HEK293 (cell line): ENCODE measurements around the gene KCNJ9.

Experiments used
- MZF1 ChIP-seq: fragments of 450-650 bp; formaldehyde crosslinking; IDR thresholded peaks from 2 replicates; pipeline ENCODE4 v1.5.1; 2017; ENCODE audit warnings: missing biosample characterization, missing genetic modification characterization, borderline replicate concordance
- SP2 ChIP-seq: fragments of 450-650 bp; formaldehyde crosslinking; IDR thresholded peaks from 2 replicates; pipeline ENCODE4 v1.5.1; 2016; ENCODE audit warnings: missing biosample characterization, missing genetic modification characterization
- TCF7L2 ChIP-seq: IDR thresholded peaks from 2 replicates; pipeline ENCODE4 v1.6.1; 2011; ENCODE audit warnings: low read depth, mild to moderate bottlenecking, inconsistent platforms, low read length, moderate library complexity, borderline replicate concordance
- TRIM28 ChIP-seq: IDR thresholded peaks from 2 replicates; pipeline ENCODE4 v1.6.1; 2011; ENCODE audit warnings: low read length, control low read depth, borderline replicate concordance
- YY1 ChIP-seq: fragments of 450-650 bp; formaldehyde crosslinking; IDR thresholded peaks from 2 replicates; pipeline ENCODE4 v1.5.1; 2018; ENCODE audit warnings: missing biosample characterization, missing genetic modification characterization
- ZFP37 ChIP-seq: fragments of 450-650 bp; formaldehyde crosslinking; IDR thresholded peaks from 2 replicates; pipeline ENCODE4 v1.5.1; 2016; ENCODE audit warnings: missing biosample characterization, missing genetic modification characterization
- ZNF114 ChIP-seq: fragments of 450-650 bp; formaldehyde crosslinking; IDR thresholded peaks from 2 replicates; pipeline ENCODE4 v1.5.0; 2017; ENCODE audit warnings: missing biosample characterization, missing genetic modification characterization
- ZNF138 ChIP-seq: fragments of 450-650 bp; formaldehyde crosslinking; IDR thresholded peaks from 2 replicates; pipeline ENCODE4 v1.5.1; 2016; ENCODE audit warnings: missing biosample characterization, missing genetic modification characterization, borderline replicate concordance
- ZNF221 ChIP-seq: fragments of 450-650 bp; formaldehyde crosslinking; IDR thresholded peaks from 2 replicates; pipeline ENCODE4 v1.5.1; 2017; ENCODE audit warnings: missing biosample characterization, missing genetic modification characterization, borderline replicate concordance
- ZNF558 ChIP-seq: fragments of 450-650 bp; formaldehyde crosslinking; IDR thresholded peaks from 2 replicates; pipeline ENCODE4 v1.5.1; 2016; ENCODE audit warnings: missing biosample characterization, missing genetic modification characterization
- ZNF639 ChIP-seq: fragments of 450-650 bp; formaldehyde crosslinking; IDR thresholded peaks from 2 replicates; pipeline ENCODE4 v1.5.1; 2016; ENCODE audit warnings: missing biosample characterization, missing genetic modification characterization
- ZNF837 ChIP-seq: fragments of 450-650 bp; formaldehyde crosslinking; IDR thresholded peaks from 2 replicates; pipeline ENCODE4 v1.5.1; 2016; ENCODE audit warnings: missing biosample characterization, missing genetic modification characterization
- TF ChIP-seq, protein P1 (sequence below): fragments of 450-650 bp; formaldehyde crosslinking; IDR thresholded peaks from 2 replicates; pipeline ENCODE4 v1.5.1; 2016; ENCODE audit warnings: missing biosample characterization, missing genetic modification characterization
- TF ChIP-seq, protein P2 (sequence below): fragments of 450-650 bp; formaldehyde crosslinking; IDR thresholded peaks from 2 replicates; pipeline ENCODE4 v1.5.1; 2016; ENCODE audit warnings: missing biosample characterization, missing genetic modification characterization

GRCh38 chr1:160096274-160097116, 15.2 kb downstream of the KCNJ9 start:
- TF ChIP-seq, protein P1, sequence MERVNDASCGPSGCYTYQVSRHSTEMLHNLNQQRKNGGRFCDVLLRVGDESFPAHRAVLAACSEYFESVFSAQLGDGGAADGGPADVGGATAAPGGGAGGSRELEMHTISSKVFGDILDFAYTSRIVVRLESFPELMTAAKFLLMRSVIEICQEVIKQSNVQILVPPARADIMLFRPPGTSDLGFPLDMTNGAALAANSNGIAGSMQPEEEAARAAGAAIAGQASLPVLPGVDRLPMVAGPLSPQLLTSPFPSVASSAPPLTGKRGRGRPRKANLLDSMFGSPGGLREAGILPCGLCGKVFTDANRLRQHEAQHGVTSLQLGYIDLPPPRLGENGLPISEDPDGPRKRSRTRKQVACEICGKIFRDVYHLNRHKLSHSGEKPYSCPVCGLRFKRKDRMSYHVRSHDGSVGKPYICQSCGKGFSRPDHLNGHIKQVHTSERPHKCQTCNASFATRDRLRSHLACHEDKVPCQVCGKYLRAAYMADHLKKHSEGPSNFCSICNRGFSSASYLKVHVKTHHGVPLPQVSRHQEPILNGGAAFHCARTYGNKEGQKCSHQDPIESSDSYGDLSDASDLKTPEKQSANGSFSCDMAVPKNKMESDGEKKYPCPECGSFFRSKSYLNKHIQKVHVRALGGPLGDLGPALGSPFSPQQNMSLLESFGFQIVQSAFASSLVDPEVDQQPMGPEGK, result no peak
- TF ChIP-seq, protein P2, sequence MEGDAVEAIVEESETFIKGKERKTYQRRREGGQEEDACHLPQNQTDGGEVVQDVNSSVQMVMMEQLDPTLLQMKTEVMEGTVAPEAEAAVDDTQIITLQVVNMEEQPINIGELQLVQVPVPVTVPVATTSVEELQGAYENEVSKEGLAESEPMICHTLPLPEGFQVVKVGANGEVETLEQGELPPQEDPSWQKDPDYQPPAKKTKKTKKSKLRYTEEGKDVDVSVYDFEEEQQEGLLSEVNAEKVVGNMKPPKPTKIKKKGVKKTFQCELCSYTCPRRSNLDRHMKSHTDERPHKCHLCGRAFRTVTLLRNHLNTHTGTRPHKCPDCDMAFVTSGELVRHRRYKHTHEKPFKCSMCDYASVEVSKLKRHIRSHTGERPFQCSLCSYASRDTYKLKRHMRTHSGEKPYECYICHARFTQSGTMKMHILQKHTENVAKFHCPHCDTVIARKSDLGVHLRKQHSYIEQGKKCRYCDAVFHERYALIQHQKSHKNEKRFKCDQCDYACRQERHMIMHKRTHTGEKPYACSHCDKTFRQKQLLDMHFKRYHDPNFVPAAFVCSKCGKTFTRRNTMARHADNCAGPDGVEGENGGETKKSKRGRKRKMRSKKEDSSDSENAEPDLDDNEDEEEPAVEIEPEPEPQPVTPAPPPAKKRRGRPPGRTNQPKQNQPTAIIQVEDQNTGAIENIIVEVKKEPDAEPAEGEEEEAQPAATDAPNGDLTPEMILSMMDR (tag by site-specific recombination), result no peak
- TF ChIP-seq ZNF558 (tag by site-specific recombination) (no peak), MZF1 (tag by site-specific recombination) (no peak), ZNF639 (tag by site-specific recombination) (no peak), ZNF114 (tag by site-specific recombination) (no peak), TCF7L2 (no peak), ZNF138 (tag by site-specific recombination) (no peak), TRIM28 (no peak), SP2 (tag by site-specific recombination) (no peak), ZNF221 (tag by site-specific recombination) (no peak), ZFP37 (tag by site-specific recombination) (no peak), ZNF837 (tag by site-specific recombination) (no peak), YY1 (tag by site-specific recombination) (no peak)
